ENCODE measurements around the gene MDH1B. TPM values are rescaled to one million over a fixed set of nuclear protein-coding genes. Genes with fewer than 3 reads are reported as not detected.

The MDH1B gene
- total RNA-seq, 3 donors from 2014 or later = 0.29 to 0.76 (median 0.53) TPM

DNA sequence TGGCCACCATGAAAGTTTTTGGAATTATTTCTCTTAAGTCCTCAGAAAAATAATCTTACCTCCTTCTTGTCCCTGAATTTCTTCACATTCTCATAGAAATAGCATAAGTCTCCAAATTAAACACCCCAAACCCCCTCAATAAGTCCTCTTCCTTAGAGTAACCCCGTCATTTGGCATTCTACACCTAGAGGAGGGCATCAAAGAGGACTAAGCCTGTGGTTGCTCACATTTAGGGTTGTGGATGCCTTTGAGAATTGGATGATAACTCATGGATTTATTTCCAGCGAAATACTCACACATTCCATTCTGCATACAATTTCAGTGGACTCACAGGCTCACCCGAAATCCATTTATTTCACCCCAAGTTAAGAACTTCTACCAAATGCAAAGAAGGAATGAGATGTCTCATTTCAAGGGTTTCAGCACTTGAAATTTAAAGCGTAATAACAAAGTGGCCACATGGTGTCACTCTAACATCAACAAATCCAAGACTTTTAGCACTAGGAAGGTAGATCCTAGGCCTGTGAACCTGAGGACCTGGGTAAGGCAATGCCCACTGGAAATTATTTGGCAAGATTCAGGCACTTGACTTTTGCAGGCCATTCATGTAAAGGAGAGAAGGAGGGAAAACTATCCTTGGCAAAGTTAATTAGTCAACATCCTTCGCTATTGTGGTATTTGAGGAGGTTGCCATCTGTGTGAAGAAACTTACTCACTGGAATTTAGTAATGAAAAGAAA is 71.6 kb downstream of the MDH1B start:
- ATAC-seq (peak in 1 of 2 donors; percentile 53), DNase-seq (no peak)
- no peaks in the 10 kb centered on the region for H3K27me3 Mint-ChIP-seq (ENCODE audit: low read depth)
- H3K36me3 Mint-ChIP-seq (ENCODE audit: insufficient read depth) = no peaks in the 10 kb centered on the region
- no peak overlapping the region for H3K4me3 Mint-ChIP-seq
- H3K4me1 Mint-ChIP-seq (ENCODE audit: low read depth) = peaks cover 4% of the 10 kb centered on the region
- H3K9me3 Mint-ChIP-seq = no peaks in the 10 kb centered on the region

DNA sequence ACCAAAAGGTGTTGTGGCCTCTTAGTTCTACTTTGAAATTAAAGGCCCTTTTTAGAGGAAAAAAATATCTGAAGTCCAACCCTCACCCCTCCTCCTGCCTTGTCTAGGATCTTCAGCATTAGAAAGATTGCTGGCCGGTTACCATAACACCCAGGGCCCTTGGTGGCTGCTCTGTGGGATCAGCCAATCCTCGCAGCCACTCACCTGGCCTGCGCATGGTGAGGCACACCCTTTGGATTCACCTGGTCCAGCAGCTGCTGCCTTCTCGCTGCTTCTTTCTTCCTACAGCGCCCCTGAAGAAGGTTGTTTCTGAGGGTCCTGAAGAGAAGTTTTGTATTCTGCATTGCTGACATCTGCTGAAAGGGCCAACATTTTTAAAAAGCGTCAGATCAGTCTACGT is 72.2 kb downstream of the MDH1B start:
- DNase-seq = no peak
- H3K36me3 Mint-ChIP-seq (ENCODE audit: insufficient read depth) = no peaks in the 10 kb centered on the region
- H3K27me3 Mint-ChIP-seq (ENCODE audit: low read depth) = no peaks in the 10 kb centered on the region
- H3K4me3 Mint-ChIP-seq = no peak overlapping the region
- ATAC-seq = no peak
- no peaks in the 10 kb centered on the region for H3K9me3 Mint-ChIP-seq
- peaks cover 6% of the 10 kb centered on the region for H3K4me1 Mint-ChIP-seq (ENCODE audit: low read depth)

DNA sequence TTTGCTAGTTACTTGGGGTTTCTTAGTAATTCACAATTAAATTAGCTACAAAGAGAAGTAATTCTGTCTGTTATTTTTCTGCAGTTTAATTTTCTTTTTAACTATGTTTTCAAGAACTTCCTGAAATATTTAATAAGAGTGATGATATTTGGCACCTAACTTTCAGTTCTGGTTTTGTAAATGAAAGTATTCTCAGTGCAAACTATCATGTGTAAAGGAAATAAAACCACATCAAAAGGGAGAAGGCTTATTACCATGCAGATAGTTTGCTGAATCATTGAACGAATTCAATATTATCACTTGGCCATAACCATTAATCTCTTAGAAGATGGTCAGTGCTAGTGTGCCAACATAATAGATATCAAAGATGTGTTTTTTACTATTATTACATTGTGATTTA is 76.1 kb downstream of the MDH1B start:
- Mint-ChIP-seq H3K4me3 (no peak overlapping the region), H3K36me3 (ENCODE audit: insufficient read depth) (no peaks in the 10 kb centered on the region), H3K9me3 (no peaks in the 10 kb centered on the region), H3K4me1 (ENCODE audit: low read depth) (peaks cover 6% of the 10 kb centered on the region), H3K27me3 (ENCODE audit: low read depth) (peaks cover 2% of the 10 kb centered on the region)
- ATAC-seq (no peak), DNase-seq (no peak)

DNA sequence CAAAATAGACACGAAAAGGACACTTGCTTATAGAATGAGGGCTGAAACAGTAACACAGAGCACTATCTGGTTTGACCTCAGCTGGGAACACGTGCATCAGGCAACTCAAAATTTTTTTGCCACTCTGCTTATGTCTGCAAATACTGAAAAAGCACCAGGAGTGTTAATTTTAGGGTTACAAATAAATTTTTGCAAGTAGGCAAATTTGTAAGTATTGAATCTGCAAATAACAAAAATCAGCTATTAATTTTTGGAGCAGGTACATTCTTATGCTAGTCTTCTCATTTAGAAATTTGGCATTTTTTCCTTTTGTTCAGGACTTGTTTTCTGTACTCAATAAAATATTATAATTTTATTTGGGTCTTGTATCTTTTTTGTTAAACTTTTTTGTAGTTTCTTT is 76.7 kb downstream of the MDH1B start:
- Mint-ChIP-seq H3K4me3 (no peak overlapping the region), H3K9me3 (no peaks in the 10 kb centered on the region), H3K4me1 (ENCODE audit: low read depth) (peaks cover 6% of the 10 kb centered on the region), H3K27me3 (ENCODE audit: low read depth) (peaks cover 2% of the 10 kb centered on the region), H3K36me3 (ENCODE audit: insufficient read depth) (no peaks in the 10 kb centered on the region)
- ATAC-seq (no peak), DNase-seq (no peak)

Other genes with a start within 250 kb of the MDH1B start
- not detected for gene FAM237A, start 122.8 kb downstream of the MDH1B start, total RNA-seq
- gene DYTN, start 46.9 kb downstream of the MDH1B start, total RNA-seq = not detected
- gene FASTKD2, start 278 bp upstream of the MDH1B start, total RNA-seq = 10 to 100 TPM; 45.2 to 47.3 (median 46.8) TPM
- not detected for gene CPO, start 174.2 kb upstream of the MDH1B start, total RNA-seq